Measurements from ENCODE around the gene MATK. TPM values are rescaled to one million over a fixed set of nuclear protein-coding genes. Genes with fewer than 3 reads are reported as not detected.

MATK gene
- total RNA-seq, 1 donor from 2014 or later, result not detected

GRCh38 chr19:3738477-3739220, 47.5 kb downstream of the MATK start:
- H3K4me3 ChIP-seq (ENCODE audit: insufficient read depth, low read depth, low read length), result no peak overlapping the region
- H2AFZ ChIP-seq (ENCODE audit: low read depth, low read length), result no peak overlapping the region
- no peak overlapping the region for H3K9ac ChIP-seq (ENCODE audit: low read length)
- Mint-ChIP-seq H3K27ac (ENCODE audit: unreplicated experiment) (peak overlapping the region; percentile 47), H3K9me3 (ENCODE audit: unreplicated experiment) (no peaks in the 10 kb centered on the region), H3K4me1 (ENCODE audit: low read depth, unreplicated experiment) (no peaks in the 10 kb centered on the region), H3K36me3 (ENCODE audit: low read depth, unreplicated experiment) (no peaks in the 10 kb centered on the region), H3K4me3 (ENCODE audit: unreplicated experiment) (no peak overlapping the region), H3K27me3 (ENCODE audit: low read depth, unreplicated experiment) (peaks cover 10% of the 10 kb centered on the region)
- no peaks in the 10 kb centered on the region for H3K36me3 ChIP-seq (ENCODE audit: insufficient read depth, low read length)
- H3K4me1 ChIP-seq (ENCODE audit: insufficient read depth, low read length), result no peaks in the 10 kb centered on the region
- H3K9me3 ChIP-seq (ENCODE audit: insufficient read depth, low read depth, low read length), result no peaks in the 10 kb centered on the region
- TF ChIP-seq EZH2 (IDR thresholded peaks at IDR 0.05; ENCODE audit: insufficient read depth, low read length), result no peak
- TF ChIP-seq, protein P1, sequence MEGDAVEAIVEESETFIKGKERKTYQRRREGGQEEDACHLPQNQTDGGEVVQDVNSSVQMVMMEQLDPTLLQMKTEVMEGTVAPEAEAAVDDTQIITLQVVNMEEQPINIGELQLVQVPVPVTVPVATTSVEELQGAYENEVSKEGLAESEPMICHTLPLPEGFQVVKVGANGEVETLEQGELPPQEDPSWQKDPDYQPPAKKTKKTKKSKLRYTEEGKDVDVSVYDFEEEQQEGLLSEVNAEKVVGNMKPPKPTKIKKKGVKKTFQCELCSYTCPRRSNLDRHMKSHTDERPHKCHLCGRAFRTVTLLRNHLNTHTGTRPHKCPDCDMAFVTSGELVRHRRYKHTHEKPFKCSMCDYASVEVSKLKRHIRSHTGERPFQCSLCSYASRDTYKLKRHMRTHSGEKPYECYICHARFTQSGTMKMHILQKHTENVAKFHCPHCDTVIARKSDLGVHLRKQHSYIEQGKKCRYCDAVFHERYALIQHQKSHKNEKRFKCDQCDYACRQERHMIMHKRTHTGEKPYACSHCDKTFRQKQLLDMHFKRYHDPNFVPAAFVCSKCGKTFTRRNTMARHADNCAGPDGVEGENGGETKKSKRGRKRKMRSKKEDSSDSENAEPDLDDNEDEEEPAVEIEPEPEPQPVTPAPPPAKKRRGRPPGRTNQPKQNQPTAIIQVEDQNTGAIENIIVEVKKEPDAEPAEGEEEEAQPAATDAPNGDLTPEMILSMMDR (IDR thresholded peaks at IDR 0.05; ENCODE audit: insufficient read depth, low read depth, low read length), result no peak
- H3K79me2 ChIP-seq (ENCODE audit: insufficient read depth, low read length), result no peaks in the 10 kb centered on the region
- DNase-seq (ENCODE audit: low read depth), result no peak
- no peak overlapping the region for H3K4me2 ChIP-seq (ENCODE audit: low read length)
- no peak overlapping the region for H3K27ac ChIP-seq (ENCODE audit: low read depth, low read length)
- no peaks in the 10 kb centered on the region for H4K20me1 ChIP-seq (ENCODE audit: insufficient read depth, low read length)
- FAIRE-seq, result no peak
- no peaks in the 10 kb centered on the region for H3K27me3 ChIP-seq (ENCODE audit: insufficient read depth, low read length)

GRCh38 chr19:3737487-3738205, 48.5 kb downstream of the MATK start:
- DNase-seq (ENCODE audit: low read depth) (no peak), FAIRE-seq (no peak)
- no peak overlapping the region for H3K27ac Mint-ChIP-seq (ENCODE audit: unreplicated experiment)
- Histone ChIP-seq H3K9ac (ENCODE audit: low read length) (no peak overlapping the region), H3K4me2 (ENCODE audit: low read length) (no peak overlapping the region), H3K9me3 (ENCODE audit: insufficient read depth, low read depth, low read length) (no peaks in the 10 kb centered on the region), H3K4me1 (ENCODE audit: insufficient read depth, low read length) (no peaks in the 10 kb centered on the region), H3K4me3 (ENCODE audit: insufficient read depth, low read depth, low read length) (no peak overlapping the region), H3K36me3 (ENCODE audit: insufficient read depth, low read length) (no peaks in the 10 kb centered on the region), H4K20me1 (ENCODE audit: insufficient read depth, low read length) (no peaks in the 10 kb centered on the region), H2AFZ (ENCODE audit: low read depth, low read length) (no peak overlapping the region), H3K27me3 (ENCODE audit: insufficient read depth, low read length) (no peaks in the 10 kb centered on the region), H3K79me2 (ENCODE audit: insufficient read depth, low read length) (no peaks in the 10 kb centered on the region), H3K27ac (ENCODE audit: low read depth, low read length) (no peak overlapping the region)
- no peak overlapping the region for H3K4me3 Mint-ChIP-seq (ENCODE audit: unreplicated experiment)
- H3K9me3 Mint-ChIP-seq (ENCODE audit: unreplicated experiment), result no peaks in the 10 kb centered on the region
- H3K4me1 Mint-ChIP-seq (ENCODE audit: low read depth, unreplicated experiment), result no peaks in the 10 kb centered on the region
- peaks cover 16% of the 10 kb centered on the region for H3K27me3 Mint-ChIP-seq (ENCODE audit: low read depth, unreplicated experiment)
- H3K36me3 Mint-ChIP-seq (ENCODE audit: low read depth, unreplicated experiment), result no peaks in the 10 kb centered on the region
- no peak for TF ChIP-seq EZH2 (IDR thresholded peaks at IDR 0.05; ENCODE audit: insufficient read depth, low read length)
- TF ChIP-seq, protein P1 (IDR thresholded peaks at IDR 0.05; ENCODE audit: insufficient read depth, low read depth, low read length), result no peak
